Stimulated activated CD4-positive, alpha-beta T cell treated with anti-CD3 and anti-CD28 coated beads, Interleukin-4, amount 100 ng/mL, for 24 hours (primary cell): ENCODE results near the gene CLEC2L.
A peak's percentile ranks its signal among the peaks of the same experiment; 100 is the strongest.

Experiments
- DNase-seq: peaks from one replicate; pipeline ENCODE4 v3.0.0-alpha.2; 2020

Gene CLEC2L

GRCh38 chr7:139523199-139523941 lies at the start of gene CLEC2L:
Gene CLEC2L (plus strand): TSS chr7:139523685. CDS start chr7:139523928, 243 bp downstream.
- peak; percentile 6 for DNase-seq

GRCh38 chr7:139476139-139476538 lies 47.3 kb upstream of the CLEC2L start:
- no peak for DNase-seq

- no peak for DNase-seq
Measured at GRCh38 chr7:139476891-139477290, 46.6 kb upstream of the CLEC2L start.

GRCh38 chr7:139479620-139480019 lies 43.9 kb upstream of the CLEC2L start:
- DNase-seq: no peak

GRCh38 chr7:139481364-139481763 lies 42.1 kb upstream of the CLEC2L start:
- DNase-seq: no peak

GRCh38 chr7:139482122-139482521 lies 41.4 kb upstream of the CLEC2L start:
- DNase-seq: no peak

- no peak for DNase-seq
Measured at GRCh38 chr7:139482662-139483466, 40.6 kb upstream of the CLEC2L start.

GRCh38 chr7:139487366-139488080 lies 36.0 kb upstream of the CLEC2L start:
- no peak for DNase-seq

GRCh38 chr7:139488810-139489209 lies 34.7 kb upstream of the CLEC2L start:
- no peak for DNase-seq

GRCh38 chr7:139490130-139490529 lies 33.4 kb upstream of the CLEC2L start:
- DNase-seq: no peak

- DNase-seq: no peak
Measured at GRCh38 chr7:139492293-139492692, 31.2 kb upstream of the CLEC2L start.

- peak; percentile 11 for DNase-seq
Measured at GRCh38 chr7:139494835-139495579, 28.5 kb upstream of the CLEC2L start.

- DNase-seq: no peak
Measured at GRCh38 chr7:139495580-139496125, 27.8 kb upstream of the CLEC2L start.

GRCh38 chr7:139496528-139496927 lies 27.0 kb upstream of the CLEC2L start:
- no peak for DNase-seq

GRCh38 chr7:139500770-139501138 lies 22.7 kb upstream of the CLEC2L start:
- DNase-seq: no peak

GRCh38 chr7:139502226-139502625 lies 21.3 kb upstream of the CLEC2L start:
- DNase-seq: no peak

- DNase-seq: no peak
Measured at GRCh38 chr7:139505563-139505962, 17.9 kb upstream of the CLEC2L start.

- DNase-seq: no peak
Measured at GRCh38 chr7:139509535-139509934, 13.9 kb upstream of the CLEC2L start.

GRCh38 chr7:139511315-139511714 lies 12.2 kb upstream of the CLEC2L start:
- DNase-seq: no peak

- no peak for DNase-seq
Measured at GRCh38 chr7:139515266-139515665, 8.2 kb upstream of the CLEC2L start.

GRCh38 chr7:139521439-139521838 lies 2.0 kb upstream of the CLEC2L start:
- no peak for DNase-seq

- no peak for DNase-seq
Measured at GRCh38 chr7:139522830-139523198, 671 bp upstream of the CLEC2L start.
